ENCODE results near the gene ENTR1. TPM values are rescaled to one million over a fixed set of nuclear protein-coding genes. Genes with fewer than 3 reads are reported as not detected.

The ENTR1 gene
- total RNA-seq, 4 donors from 2014 or later: 26.3 to 55.1 (median 44.0) TPM

DNA sequence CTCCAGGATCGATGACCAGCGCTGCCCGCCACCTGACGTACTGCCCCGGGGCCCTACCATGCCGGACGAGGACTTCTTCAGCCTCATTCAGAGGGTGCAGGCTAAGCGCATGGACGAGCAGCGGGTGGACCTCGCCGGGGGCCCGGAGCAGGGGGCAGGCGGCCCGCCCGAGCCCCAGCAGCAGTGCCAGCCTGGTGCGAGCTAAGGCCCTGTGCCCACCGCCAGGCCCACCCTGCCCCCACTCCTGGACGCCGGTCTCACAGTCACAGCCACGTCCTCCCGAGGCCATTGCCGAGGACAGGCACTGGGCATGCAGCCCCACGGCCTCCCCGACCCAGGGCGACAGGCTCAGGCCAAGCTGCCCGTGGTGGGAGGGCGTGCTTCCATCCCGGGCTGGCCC is 52.4 kb downstream of the ENTR1 start:
- TF ChIP-seq POLR2AphosphoS5 (IDR thresholded peaks at IDR 0.05): no peak
- no peak for TF ChIP-seq CTCF (IDR thresholded peaks at IDR 0.05)
- no peak for TF ChIP-seq EP300 (IDR thresholded peaks at IDR 0.05)
- TF ChIP-seq POLR2A (IDR thresholded peaks at IDR 0.05): no peak
- peaks cover 0 to 57% (median 19%) of the 10 kb centered on the region in 3 donors for H3K4me1 ChIP-seq
- WGBS, 2 donors (ENCODE audit: low coverage in 1 of 2): no CpG with 5 or more reads among the region's 29 CpGs
- H3K27me3 ChIP-seq: no peaks in the 10 kb centered on the region
- ATAC-seq: no peak
- no peak overlapping the region for H3K27ac ChIP-seq
- peaks cover 0 to 49% of the 10 kb centered on the region in 2 donors for H3K36me3 ChIP-seq
- no peak overlapping the region for H3K4me3 ChIP-seq
- no peaks in the 10 kb centered on the region for H3K9me3 ChIP-seq

DNA sequence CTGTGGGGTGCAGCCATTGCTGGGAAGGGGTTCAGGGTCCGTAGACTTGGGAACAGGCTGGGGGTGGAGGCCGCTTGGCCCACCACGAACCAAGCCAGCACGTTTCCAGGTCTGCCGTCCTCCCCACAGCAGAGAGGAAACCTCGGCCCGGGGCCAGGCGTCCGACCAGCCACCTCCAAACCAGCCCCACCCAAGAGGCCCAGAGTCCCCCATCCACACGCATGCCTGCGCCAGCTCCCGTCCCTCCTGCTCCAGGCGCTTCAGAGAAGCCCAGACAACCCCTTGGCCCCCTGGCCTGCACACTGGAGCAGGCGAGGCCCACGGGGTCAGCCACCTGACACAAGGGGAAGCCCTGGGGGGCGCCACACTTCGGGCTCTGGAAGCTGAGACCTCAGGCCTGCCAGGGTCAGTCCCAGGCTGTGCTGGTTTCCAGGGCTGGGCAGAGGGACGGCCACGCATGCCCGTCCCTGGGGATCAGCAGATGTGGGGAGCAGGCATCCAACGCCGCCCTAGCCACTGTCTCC is 53.1 kb downstream of the ENTR1 start:
- TF ChIP-seq POLR2AphosphoS5 (IDR thresholded peaks at IDR 0.05) (no peak), POLR2A (IDR thresholded peaks at IDR 0.05) (no peak), EP300 (IDR thresholded peaks at IDR 0.05) (no peak), CTCF (IDR thresholded peaks at IDR 0.05) (no peak)

DNA sequence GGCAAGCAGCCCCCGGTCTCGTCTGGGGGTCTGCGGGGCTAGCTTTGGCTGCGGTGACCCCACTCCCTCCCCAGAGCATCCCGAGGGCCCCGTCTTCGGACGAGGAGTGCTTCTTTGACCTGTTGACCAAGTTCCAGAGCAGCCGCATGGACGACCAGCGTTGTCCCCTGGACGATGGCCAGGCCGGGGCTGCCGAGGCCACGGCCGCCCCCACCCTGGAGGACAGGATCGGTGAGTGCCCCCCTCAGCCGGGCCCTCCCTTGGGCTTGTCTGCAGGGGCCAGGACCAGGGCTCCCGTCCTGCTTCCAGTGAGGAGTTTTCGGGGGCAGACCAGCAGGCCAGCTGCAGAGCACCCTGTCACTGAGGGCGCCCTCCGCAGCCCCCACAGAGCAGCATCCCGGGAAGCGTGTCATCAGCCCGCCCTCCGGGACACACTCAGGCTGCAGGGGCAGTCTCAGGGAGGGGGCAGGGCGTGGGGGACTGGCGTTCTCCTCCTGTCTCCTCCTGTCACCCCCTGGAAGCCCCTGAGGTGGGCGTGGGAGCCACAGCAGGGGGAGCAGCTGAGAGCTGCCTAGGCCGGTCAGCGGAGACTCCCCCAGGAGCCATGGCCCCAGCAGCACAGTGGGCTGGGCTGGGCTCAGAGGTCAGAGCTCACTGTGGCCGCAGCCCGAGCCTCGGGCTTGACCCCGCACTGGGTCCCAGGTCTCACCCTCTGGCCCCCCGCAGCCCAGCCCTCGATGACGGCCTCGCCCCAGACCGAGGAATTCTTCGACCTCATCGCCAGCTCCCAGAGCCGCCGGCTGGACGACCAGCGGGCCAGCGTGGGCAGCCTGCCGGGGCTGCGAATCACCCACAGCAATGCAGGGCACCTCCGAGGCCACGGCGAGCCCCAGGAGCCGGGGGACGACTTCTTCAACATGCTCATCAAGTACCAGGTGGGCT is 54.5 kb downstream of the ENTR1 start:
- Histone ChIP-seq H3K36me3 (peaks cover 0 to 37% of the 10 kb centered on the region in 2 donors), H3K27me3 (no peaks in the 10 kb centered on the region), H3K4me3 (no peak overlapping the region), H3K4me1 (peaks cover 0 to 36% (median 8%) of the 10 kb centered on the region in 3 donors), H3K27ac (peak overlapping the region in 1 of 4 donors; percentile 47), H3K9me3 (no peaks in the 10 kb centered on the region)
- no peak for ATAC-seq
- no peak for TF ChIP-seq EP300 (IDR thresholded peaks at IDR 0.05)
- TF ChIP-seq POLR2AphosphoS5 (IDR thresholded peaks at IDR 0.05): no peak
- no peak for TF ChIP-seq CTCF (IDR thresholded peaks at IDR 0.05)
- TF ChIP-seq POLR2A (IDR thresholded peaks at IDR 0.05): no peak
- no CpG with 5 or more reads among the region's 54 CpGs for WGBS, 2 donors (ENCODE audit: low coverage in 1 of 2)

More for the DNA sequence above, 53.1 kb downstream of the ENTR1 start:
- no peak for ATAC-seq
- no peak overlapping the region for H3K4me3 ChIP-seq
- H3K27ac ChIP-seq: no peak overlapping the region
- no peaks in the 10 kb centered on the region for H3K9me3 ChIP-seq
- peaks cover 0 to 49% of the 10 kb centered on the region in 2 donors for H3K36me3 ChIP-seq
- WGBS, 2 donors (ENCODE audit: low coverage in 1 of 2): 70% methylated on average over 2 of the region's 22 CpGs; no CpG with 5 or more reads in 1 of the 2 donors
- no peaks in the 10 kb centered on the region for H3K27me3 ChIP-seq
- peaks cover 0 to 50% (median 19%) of the 10 kb centered on the region in 3 donors for H3K4me1 ChIP-seq

DNA sequence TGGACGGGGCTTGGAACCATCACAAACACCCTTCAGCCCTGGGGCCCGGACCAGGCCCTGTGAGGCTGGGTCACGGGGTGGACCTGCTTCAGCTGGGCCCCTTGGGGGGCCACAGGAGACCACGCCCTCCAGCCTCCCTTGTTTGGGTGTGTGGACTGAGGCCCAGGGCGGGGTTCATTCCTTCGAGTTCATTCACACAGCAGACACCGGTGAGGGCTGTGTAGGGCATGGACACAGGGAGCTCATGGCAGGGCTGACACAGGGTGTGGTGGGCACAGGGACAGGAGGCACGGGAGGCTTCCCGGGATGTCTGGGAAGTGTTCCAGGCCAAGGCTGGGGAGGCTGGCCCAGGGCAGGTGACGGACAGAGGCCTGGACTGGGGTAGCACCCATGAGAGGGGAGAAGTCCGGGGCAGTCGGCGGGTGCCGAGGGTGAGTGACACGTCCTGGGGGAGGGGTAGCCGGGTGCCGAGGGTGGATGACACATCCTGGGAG is 55.8 kb downstream of the ENTR1 start:
- no peaks in the 10 kb centered on the region for H3K9me3 ChIP-seq
- peak overlapping the region in 3 of 4 donors; percentile 69 to 81 (median 81) for H3K27ac ChIP-seq
- peaks cover 0 to 26% (median 8%) of the 10 kb centered on the region in 3 donors for H3K4me1 ChIP-seq
- 68% methylated on average over 8 of the region's 17 CpGs; no CpG with 5 or more reads in 1 of the 2 donors for WGBS, 2 donors (ENCODE audit: low coverage in 1 of 2)
- TF ChIP-seq POLR2A (IDR thresholded peaks at IDR 0.05) (no peak), CTCF (IDR thresholded peaks at IDR 0.05) (no peak), POLR2AphosphoS5 (IDR thresholded peaks at IDR 0.05) (no peak), EP300 (IDR thresholded peaks at IDR 0.05) (no peak)
- peaks cover 0 to 45% of the 10 kb centered on the region in 2 donors for H3K36me3 ChIP-seq
- no peak overlapping the region for H3K4me3 ChIP-seq
- ATAC-seq: peak; percentile 56
- no peaks in the 10 kb centered on the region for H3K27me3 ChIP-seq
